ENCODE data around the gene KIAA0825.

DNA sequence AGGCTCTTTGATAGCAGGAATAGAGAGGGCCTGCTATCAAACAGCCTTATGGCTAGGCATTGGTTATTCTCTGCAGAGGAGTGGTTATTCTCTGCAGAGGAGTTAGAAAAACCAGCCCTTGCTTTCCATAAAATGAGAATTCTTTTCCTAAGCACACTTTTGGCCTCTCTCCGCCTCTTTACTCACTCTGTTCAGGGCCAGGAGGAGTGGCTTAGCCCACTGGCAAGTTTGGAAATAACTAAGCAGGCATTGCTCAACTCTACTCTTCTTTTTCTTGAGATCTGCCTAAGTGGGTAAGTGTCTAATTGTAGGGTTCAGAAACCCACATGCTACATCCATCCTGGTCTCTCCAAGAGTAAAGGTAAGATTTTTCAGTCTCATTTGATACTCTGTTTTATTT, 341.7 kb downstream of the KIAA0825 start:
- no peak for TF ChIP-seq EZH2 (IDR thresholded peaks at IDR 0.05; ENCODE audit: borderline replicate concordance, insufficient read depth, low read length, poor library complexity, severe bottlenecking)
- TF ChIP-seq, protein P1, sequence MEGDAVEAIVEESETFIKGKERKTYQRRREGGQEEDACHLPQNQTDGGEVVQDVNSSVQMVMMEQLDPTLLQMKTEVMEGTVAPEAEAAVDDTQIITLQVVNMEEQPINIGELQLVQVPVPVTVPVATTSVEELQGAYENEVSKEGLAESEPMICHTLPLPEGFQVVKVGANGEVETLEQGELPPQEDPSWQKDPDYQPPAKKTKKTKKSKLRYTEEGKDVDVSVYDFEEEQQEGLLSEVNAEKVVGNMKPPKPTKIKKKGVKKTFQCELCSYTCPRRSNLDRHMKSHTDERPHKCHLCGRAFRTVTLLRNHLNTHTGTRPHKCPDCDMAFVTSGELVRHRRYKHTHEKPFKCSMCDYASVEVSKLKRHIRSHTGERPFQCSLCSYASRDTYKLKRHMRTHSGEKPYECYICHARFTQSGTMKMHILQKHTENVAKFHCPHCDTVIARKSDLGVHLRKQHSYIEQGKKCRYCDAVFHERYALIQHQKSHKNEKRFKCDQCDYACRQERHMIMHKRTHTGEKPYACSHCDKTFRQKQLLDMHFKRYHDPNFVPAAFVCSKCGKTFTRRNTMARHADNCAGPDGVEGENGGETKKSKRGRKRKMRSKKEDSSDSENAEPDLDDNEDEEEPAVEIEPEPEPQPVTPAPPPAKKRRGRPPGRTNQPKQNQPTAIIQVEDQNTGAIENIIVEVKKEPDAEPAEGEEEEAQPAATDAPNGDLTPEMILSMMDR (IDR thresholded peaks at IDR 0.05; ENCODE audit: poor library complexity, severe bottlenecking): no peak
- TF ChIP-seq POLR2AphosphoS5 (IDR thresholded peaks at IDR 0.05): no peak
- no peak for TF ChIP-seq RAD21 (conservative IDR thresholded peaks at IDR 0.05)
- TF ChIP-seq, protein P2, sequence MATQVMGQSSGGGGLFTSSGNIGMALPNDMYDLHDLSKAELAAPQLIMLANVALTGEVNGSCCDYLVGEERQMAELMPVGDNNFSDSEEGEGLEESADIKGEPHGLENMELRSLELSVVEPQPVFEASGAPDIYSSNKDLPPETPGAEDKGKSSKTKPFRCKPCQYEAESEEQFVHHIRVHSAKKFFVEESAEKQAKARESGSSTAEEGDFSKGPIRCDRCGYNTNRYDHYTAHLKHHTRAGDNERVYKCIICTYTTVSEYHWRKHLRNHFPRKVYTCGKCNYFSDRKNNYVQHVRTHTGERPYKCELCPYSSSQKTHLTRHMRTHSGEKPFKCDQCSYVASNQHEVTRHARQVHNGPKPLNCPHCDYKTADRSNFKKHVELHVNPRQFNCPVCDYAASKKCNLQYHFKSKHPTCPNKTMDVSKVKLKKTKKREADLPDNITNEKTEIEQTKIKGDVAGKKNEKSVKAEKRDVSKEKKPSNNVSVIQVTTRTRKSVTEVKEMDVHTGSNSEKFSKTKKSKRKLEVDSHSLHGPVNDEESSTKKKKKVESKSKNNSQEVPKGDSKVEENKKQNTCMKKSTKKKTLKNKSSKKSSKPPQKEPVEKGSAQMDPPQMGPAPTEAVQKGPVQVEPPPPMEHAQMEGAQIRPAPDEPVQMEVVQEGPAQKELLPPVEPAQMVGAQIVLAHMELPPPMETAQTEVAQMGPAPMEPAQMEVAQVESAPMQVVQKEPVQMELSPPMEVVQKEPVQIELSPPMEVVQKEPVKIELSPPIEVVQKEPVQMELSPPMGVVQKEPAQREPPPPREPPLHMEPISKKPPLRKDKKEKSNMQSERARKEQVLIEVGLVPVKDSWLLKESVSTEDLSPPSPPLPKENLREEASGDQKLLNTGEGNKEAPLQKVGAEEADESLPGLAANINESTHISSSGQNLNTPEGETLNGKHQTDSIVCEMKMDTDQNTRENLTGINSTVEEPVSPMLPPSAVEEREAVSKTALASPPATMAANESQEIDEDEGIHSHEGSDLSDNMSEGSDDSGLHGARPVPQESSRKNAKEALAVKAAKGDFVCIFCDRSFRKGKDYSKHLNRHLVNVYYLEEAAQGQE (IDR thresholded peaks at IDR 0.05; ENCODE audit: borderline replicate concordance): no peak
- no peak for TF ChIP-seq EP300 (conservative IDR thresholded peaks at IDR 0.05; ENCODE audit: poor library complexity, severe bottlenecking)
